ENCODE measurements around the gene HIP1. TPM values are rescaled to one million over a fixed set of nuclear protein-coding genes. Genes with fewer than 3 reads are reported as not detected.
A peak's percentile ranks its signal among the peaks of the same experiment; 100 is the strongest.
"Not testable (repeated sequence)": the region's sequence is repeated elsewhere in the genome, so short reads cannot be mapped to it uniquely, and the experiment has no call there.

HIP1 gene
- total RNA-seq (1 to 10 TPM; 1.6 to 2.1 TPM), polyA plus RNA-seq (1 to 10 TPM in 1 of 3 donors, under 1 TPM in 2; 0.13 to 2.0 (median 0.34) TPM), total RNA-seq (1.2 to 6.0 (median 2.4) reads per million in 6 experiments)

- DNase-seq (no peak), ATAC-seq (peak; percentile 0 to 12)
- peaks cover 9 to 41% (median 18%) of the 10 kb centered on the region in 4 donors for H3K4me1 Mint-ChIP-seq
- POLR2A ChIA-PET: interaction anchor here (0.7 to 1.6 kb wide), 2 partner anchors 9 to 17 kb away, joined by 3 to 5 read pairs; no protein-coding TSS in a partner anchor
- H3K4me3 Mint-ChIP-seq: peak within 1 kb of the TSS; percentile 91 to 100 (median 98)
- peaks cover 0 to 6% (median 2%) of the 10 kb centered on the region in 5 donors for H3K27me3 Mint-ChIP-seq
- H3K9me3 Mint-ChIP-seq: no peaks in the 10 kb centered on the region
- peak within 1 kb of the TSS; percentile 83 to 99 (median 97) for H3K27ac Mint-ChIP-seq
- no peaks in the 10 kb centered on the region for H3K36me3 Mint-ChIP-seq
Measured at GRCh38 chr7:75738604-75738974, at the start of gene HIP1. HIP1 (minus strand) TSS chr7:75738941; CDS start chr7:75738920, 21 bp downstream.

DNA sequence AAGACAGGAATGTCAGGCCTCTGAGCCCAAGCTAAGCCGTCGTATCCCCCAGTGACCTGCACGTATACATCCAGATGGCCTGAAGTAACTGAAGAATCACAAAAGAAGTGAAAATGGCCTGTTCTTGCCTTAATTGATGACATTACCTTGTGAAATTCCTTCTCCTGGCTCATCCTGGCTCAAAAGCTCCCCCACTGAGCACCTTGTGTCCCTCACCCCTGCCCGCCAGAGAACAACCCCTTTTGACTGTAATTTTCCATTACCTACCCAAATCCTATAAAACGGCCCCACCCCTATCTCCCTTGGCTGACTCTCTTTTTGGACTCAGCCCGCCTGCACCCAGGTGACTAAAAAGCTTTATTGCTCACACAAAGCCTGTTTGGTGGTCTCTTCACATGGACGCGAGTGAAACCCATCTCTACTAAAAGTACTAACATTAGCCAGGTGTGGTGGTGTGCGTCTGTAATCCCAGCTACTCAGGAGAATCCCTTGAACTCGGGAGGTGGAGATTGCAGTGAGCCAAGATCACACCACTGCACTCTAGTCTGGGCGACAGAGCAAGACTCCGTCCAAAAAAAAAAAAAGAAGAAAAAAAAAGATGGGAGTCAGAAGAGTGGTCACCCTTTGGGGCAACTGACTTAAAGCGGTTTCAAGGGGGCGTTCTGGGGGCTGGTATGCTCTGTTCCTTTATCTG lies 49.6 kb upstream of the HIP1 start:
- H3K36me3 Mint-ChIP-seq, POLR2A ChIA-PET, H3K27ac Mint-ChIP-seq, ATAC-seq, H3K27me3 Mint-ChIP-seq, H3K4me3 Mint-ChIP-seq, H3K4me1 Mint-ChIP-seq, H3K9me3 Mint-ChIP-seq, DNase-seq: not testable (repeated sequence)

GRCh38 chr7:75783058-75783457 lies 44.3 kb upstream of the HIP1 start:
- ATAC-seq, H3K9me3 Mint-ChIP-seq: not testable (repeated sequence)

GRCh38 chr7:75780647-75781273 lies 42.0 kb upstream of the HIP1 start:
- POLR2A ChIA-PET, H3K4me3 Mint-ChIP-seq, H3K9me3 Mint-ChIP-seq, ATAC-seq, DNase-seq, H3K27ac Mint-ChIP-seq, H3K36me3 Mint-ChIP-seq: not testable (repeated sequence)
- Mint-ChIP-seq H3K27me3 (peaks cover 2 to 33% (median 19%) of the 10 kb centered on the region in 5 donors), H3K4me1 (peaks cover 0 to 24% (median 9%) of the 10 kb centered on the region in 4 donors)

More at GRCh38 chr7:75783058-75783457, 44.3 kb upstream of the HIP1 start:
- Mint-ChIP-seq H3K27me3 (peaks cover 2 to 33% (median 19%) of the 10 kb centered on the region in 5 donors), H3K27ac (peak overlapping the region in 2 of 10 donors; percentile 4 to 73)
- H3K36me3 Mint-ChIP-seq, H3K4me3 Mint-ChIP-seq, DNase-seq, POLR2A ChIA-PET, H3K4me1 Mint-ChIP-seq: not testable (repeated sequence)

- DNase-seq, H3K4me3 Mint-ChIP-seq, H3K36me3 Mint-ChIP-seq, POLR2A ChIA-PET, H3K9me3 Mint-ChIP-seq, ATAC-seq: not testable (repeated sequence)
- Mint-ChIP-seq H3K27me3 (peaks cover 2 to 33% (median 19%) of the 10 kb centered on the region in 5 donors), H3K4me1 (peaks cover 0 to 28% (median 11%) of the 10 kb centered on the region in 4 donors), H3K27ac (peak overlapping the region in 1 of 10 donors; percentile 17)
Measured at GRCh38 chr7:75779516-75779915, 40.8 kb upstream of the HIP1 start.

GRCh38 chr7:75779035-75779434 lies 40.3 kb upstream of the HIP1 start:
- H3K27ac Mint-ChIP-seq: peak overlapping the region in 1 of 10 donors; percentile 17
- peaks cover 0 to 28% (median 11%) of the 10 kb centered on the region in 4 donors for H3K4me1 Mint-ChIP-seq
- peaks cover 2 to 33% (median 19%) of the 10 kb centered on the region in 5 donors for H3K27me3 Mint-ChIP-seq
- DNase-seq, H3K36me3 Mint-ChIP-seq, H3K4me3 Mint-ChIP-seq, H3K9me3 Mint-ChIP-seq, ATAC-seq: not testable (repeated sequence)
- POLR2A ChIA-PET: interaction anchor here (0.7 kb wide), 1 partner anchor 1457 kb away, joined by 4 read pairs; no protein-coding TSS in a partner anchor

DNA sequence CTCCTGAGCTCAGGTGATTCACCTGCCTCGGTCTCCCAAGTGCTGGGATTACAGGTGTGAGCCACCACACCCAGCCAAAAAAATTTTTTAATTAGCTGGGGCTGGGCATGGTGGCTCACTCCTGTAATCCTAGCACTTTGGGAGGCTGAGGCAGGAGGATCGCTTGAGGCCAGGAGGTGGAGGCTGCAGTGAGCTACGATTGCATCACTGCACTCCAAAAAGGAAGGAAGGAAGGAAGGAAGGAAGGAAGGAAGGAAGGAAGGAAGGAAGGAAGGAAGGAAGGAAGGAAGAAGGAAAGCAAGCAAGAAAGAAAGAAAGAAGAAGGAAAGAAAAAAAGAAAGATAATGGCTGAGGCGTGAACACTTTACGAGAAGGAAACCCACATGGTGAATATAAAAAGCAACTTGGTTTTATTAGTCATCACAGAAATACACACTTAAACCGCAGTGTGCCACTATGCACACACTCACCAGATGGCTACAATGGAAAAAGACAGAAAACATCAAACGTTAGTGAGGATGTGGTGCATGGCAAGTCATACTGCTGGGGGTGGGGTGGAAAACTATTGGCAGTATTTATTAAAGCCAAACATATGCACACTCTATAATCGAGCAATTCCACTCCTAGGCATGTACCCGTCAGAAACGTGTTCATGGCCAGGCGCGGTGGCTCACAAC lies 37.7 kb upstream of the HIP1 start:
- Mint-ChIP-seq H3K4me3 (peak overlapping the region in 2 of 10 donors; percentile 3 to 16), H3K36me3 (no peaks in the 10 kb centered on the region), H3K4me1 (peaks cover 0 to 30% (median 11%) of the 10 kb centered on the region in 4 donors), H3K27me3 (peaks cover 0 to 16% (median 6%) of the 10 kb centered on the region in 5 donors), H3K9me3 (no peaks in the 10 kb centered on the region), H3K27ac (peak overlapping the region in 5 of 10 donors; percentile 17 to 59 (median 40))
- DNase-seq: peak in 3 of 10 donors; percentile 7 to 25 (median 24)
- POLR2A ChIA-PET: no interaction called here
- peak; percentile 42 to 67 for ATAC-seq

DNA sequence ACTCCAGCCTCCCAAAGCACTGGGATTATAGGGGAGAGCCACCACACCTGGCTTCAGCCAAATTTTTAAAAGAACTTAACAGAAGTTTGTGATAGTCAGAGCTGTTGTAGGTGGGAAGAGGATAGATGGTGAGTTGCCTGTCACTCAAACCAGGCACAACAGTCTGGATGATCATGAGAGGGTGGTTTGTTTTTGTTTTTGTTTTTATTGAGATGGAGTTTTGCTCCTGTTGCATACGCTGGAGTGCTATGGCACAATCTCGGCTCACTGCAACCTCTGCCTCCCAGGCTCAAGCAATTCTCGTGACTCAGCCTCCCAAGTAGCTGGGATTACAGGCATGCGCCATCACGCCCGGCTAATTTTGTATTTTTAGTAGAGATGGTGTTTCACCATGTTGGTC lies 35.2 kb upstream of the HIP1 start:
- H3K4me3 Mint-ChIP-seq, H3K36me3 Mint-ChIP-seq, H3K9me3 Mint-ChIP-seq, DNase-seq, ATAC-seq, H3K27ac Mint-ChIP-seq, POLR2A ChIA-PET, H3K27me3 Mint-ChIP-seq: not testable (repeated sequence)
- H3K4me1 Mint-ChIP-seq: peaks cover 0 to 26% (median 9%) of the 10 kb centered on the region in 4 donors

DNA sequence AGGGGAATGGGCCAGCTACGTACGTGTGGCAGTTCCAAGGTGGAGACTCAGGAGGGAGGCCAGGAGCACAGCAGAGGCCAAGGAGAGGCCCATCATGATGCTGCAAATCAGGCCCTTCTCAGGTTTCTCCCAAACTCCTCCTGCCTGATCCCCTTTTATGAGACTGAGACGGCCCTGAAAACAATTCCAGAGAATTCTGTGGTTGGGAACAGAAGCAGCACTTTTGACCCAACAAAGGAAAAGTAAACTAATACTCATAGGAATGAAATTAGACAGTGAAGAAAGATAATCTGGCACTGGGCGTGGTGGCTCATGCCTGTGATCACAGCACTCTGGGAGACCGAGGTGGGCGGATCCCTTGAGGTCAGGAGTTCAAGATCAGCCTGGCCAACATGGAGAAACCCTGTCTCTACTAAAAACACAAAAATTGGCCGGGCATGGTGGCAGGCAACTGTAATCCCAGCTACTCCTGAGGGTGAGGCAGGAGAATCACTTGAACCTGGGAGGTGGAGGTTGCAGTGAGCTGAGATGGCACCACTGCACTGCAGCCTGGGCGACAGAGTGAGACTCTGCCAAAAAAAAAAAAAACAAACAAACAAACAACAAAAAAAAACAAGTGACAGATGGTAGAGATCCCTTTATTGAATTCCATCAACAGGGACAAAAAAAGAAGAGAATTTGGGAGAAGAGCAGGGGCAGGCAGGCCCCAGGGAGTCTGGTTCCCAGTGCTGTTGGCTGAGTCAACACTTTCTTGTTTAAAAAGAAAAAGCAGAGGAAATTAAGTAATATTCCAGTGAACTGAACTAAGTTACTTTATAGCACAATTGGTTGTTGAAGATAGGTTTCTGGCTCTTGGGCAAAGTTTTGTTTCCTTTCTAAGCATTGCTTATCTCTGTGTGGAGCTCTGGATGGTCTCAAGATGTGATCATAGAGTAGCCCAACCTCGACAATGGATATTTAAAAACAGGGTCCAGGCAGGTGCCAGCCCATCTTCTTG lies 33.6 kb upstream of the HIP1 start, which contains the start of gene CCL26:
TSS of gene CCL26 (minus strand) at position 131 of the 997 bp plus-strand sequence. CDS start at position 96, 35 bp downstream.
- no peak for ATAC-seq
- H3K27me3 Mint-ChIP-seq: no peaks in the 10 kb centered on the region
- POLR2A ChIA-PET: no interaction called here
- H3K27ac Mint-ChIP-seq: peak within 1 kb of the TSS in 1 of 10 donors; percentile 18
- peaks cover 0 to 21% (median 8%) of the 10 kb centered on the region in 4 donors for H3K4me1 Mint-ChIP-seq
- H3K4me3 Mint-ChIP-seq: no peak within 1 kb of the TSS
- no peak for DNase-seq
- no peaks in the 10 kb centered on the region for H3K36me3 Mint-ChIP-seq
- no peaks in the 10 kb centered on the region for H3K9me3 Mint-ChIP-seq

DNA sequence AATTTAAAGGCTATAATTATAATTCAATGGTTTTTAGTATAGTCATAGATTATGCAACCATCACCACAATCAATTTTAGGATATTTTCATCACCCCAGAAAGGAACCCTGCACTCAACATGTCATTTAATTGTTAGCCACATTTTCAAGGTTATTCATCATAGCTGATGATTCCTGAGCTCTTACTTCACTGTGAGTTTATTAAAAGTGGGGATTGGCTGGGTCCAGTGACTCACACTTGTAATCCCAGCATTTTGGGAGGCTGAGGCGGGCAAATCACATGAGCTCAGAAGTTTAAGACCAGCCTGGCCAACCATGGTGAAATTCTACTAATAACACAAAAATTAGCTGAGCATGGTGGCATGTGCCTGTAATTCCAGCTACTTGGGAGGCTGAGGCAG lies 32.5 kb upstream of the HIP1 start:
- DNase-seq: no peak
- H3K36me3 Mint-ChIP-seq: no peaks in the 10 kb centered on the region
- H3K4me1 Mint-ChIP-seq: peaks cover 0 to 10% (median 3%) of the 10 kb centered on the region in 4 donors
- POLR2A ChIA-PET: no interaction called here
- no peak overlapping the region for H3K27ac Mint-ChIP-seq
- no peaks in the 10 kb centered on the region for H3K9me3 Mint-ChIP-seq
- H3K27me3 Mint-ChIP-seq: no peaks in the 10 kb centered on the region
- H3K4me3 Mint-ChIP-seq: no peak overlapping the region
- no peak for ATAC-seq

GRCh38 chr7:75762350-75762917 lies 23.7 kb upstream of the HIP1 start:
- Mint-ChIP-seq H3K27me3 (peaks cover 0 to 4% (median 0%) of the 10 kb centered on the region in 5 donors), H3K27ac (no peak overlapping the region), H3K36me3 (no peaks in the 10 kb centered on the region), H3K9me3 (no peaks in the 10 kb centered on the region), H3K4me3 (no peak overlapping the region), H3K4me1 (peaks cover 4 to 8% (median 5%) of the 10 kb centered on the region in 4 donors)
- peak; percentile 80 to 84 for ATAC-seq
- POLR2A ChIA-PET: interaction anchor here (0.5 kb wide), 1 partner anchor 23 kb away, joined by 4 read pairs; no protein-coding TSS in a partner anchor
- peak in 3 of 10 donors; percentile 34 to 53 (median 51) for DNase-seq

All from naive thymus-derived CD8-positive, alpha-beta T cell (primary cell).